Immature natural killer cell (primary cell): ENCODE measurements around the gene GGACT. TPM values are rescaled to one million over a fixed set of nuclear protein-coding genes. Genes with fewer than 3 reads are reported as not detected.

Experiments used
- DNase-seq, 3 donors: peaks; one replicate each; pipeline ENCODE4 v3.0.0; 2022; ENCODE audit warnings: mixed read lengths in 1 of 3
- H3K27ac Mint-ChIP-seq, 6 donors: one replicate each; pipeline ENCODE4 v1.8.0; 2020; ENCODE audit warnings: mixed read lengths in 6 of 6, mild to moderate bottlenecking in 5 of 6, inconsistent platforms in 4 of 6, moderate library complexity in 3 of 6
- H3K27me3 Mint-ChIP-seq, 3 donors: one replicate each; pipeline ENCODE4 v1.8.0; 2020 to 2021; ENCODE audit warnings: low read depth in 3 of 3, mild to moderate bottlenecking in 3 of 3, mixed read lengths in 3 of 3, moderate library complexity in 3 of 3, inconsistent platforms in 1 of 3
- H3K36me3 Mint-ChIP-seq, 3 donors: one replicate each; pipeline ENCODE4 v1.8.0; 2020; ENCODE audit warnings: mixed read lengths in 3 of 3, inconsistent platforms in 2 of 3, mild to moderate bottlenecking in 2 of 3
- H3K4me1 Mint-ChIP-seq, 2 donors: one replicate each; pipeline ENCODE4 v1.8.0; 2020; ENCODE audit warnings: inconsistent platforms in 2 of 2, mild to moderate bottlenecking in 2 of 2, mixed read lengths in 2 of 2, moderate library complexity in 1 of 2
- H3K4me3 Mint-ChIP-seq, 5 donors: one replicate each; pipeline ENCODE4 v1.8.0; 2020; ENCODE audit warnings: mild to moderate bottlenecking in 5 of 5, mixed read lengths in 5 of 5, inconsistent platforms in 3 of 5, moderate library complexity in 3 of 5
- H3K9me3 Mint-ChIP-seq, 6 donors: one replicate each; pipeline ENCODE4 v1.8.0; 2020; ENCODE audit warnings: mild to moderate bottlenecking in 6 of 6, mixed read lengths in 6 of 6, inconsistent platforms in 4 of 6, moderate library complexity in 3 of 6
- polyA plus RNA-seq, 3 donors: library from polyadenylated mRNA; unstranded; fragments of 300-500 nt; fragmentation: Illumina TruSeq; gene quantifications; one replicate each; pipeline ENCODE4 v1.2.3, GENCODE V29; 2021

Gene GGACT
- polyA plus RNA-seq, 3 donors from 2014 or later = 10.4 to 13.0 (median 11.8) TPM

- Mint-ChIP-seq H3K4me1 (peaks cover 63 to 69% of the 10 kb centered on the region in 2 donors), H3K27ac (peak overlapping the region; percentile 89 to 96 (median 92)), H3K27me3 (peaks cover 6 to 8% (median 7%) of the 10 kb centered on the region in 3 donors), H3K36me3 (peaks cover 0 to 9% (median 0%) of the 10 kb centered on the region in 3 donors), H3K9me3 (no peaks in the 10 kb centered on the region), H3K4me3 (peak overlapping the region; percentile 62 to 83 (median 78))
- DNase-seq = peak; percentile 77 to 78 (median 78)
Measured at GRCh38 chr13:100611678-100612492, 23.3 kb upstream of the GGACT start.

DNA sequence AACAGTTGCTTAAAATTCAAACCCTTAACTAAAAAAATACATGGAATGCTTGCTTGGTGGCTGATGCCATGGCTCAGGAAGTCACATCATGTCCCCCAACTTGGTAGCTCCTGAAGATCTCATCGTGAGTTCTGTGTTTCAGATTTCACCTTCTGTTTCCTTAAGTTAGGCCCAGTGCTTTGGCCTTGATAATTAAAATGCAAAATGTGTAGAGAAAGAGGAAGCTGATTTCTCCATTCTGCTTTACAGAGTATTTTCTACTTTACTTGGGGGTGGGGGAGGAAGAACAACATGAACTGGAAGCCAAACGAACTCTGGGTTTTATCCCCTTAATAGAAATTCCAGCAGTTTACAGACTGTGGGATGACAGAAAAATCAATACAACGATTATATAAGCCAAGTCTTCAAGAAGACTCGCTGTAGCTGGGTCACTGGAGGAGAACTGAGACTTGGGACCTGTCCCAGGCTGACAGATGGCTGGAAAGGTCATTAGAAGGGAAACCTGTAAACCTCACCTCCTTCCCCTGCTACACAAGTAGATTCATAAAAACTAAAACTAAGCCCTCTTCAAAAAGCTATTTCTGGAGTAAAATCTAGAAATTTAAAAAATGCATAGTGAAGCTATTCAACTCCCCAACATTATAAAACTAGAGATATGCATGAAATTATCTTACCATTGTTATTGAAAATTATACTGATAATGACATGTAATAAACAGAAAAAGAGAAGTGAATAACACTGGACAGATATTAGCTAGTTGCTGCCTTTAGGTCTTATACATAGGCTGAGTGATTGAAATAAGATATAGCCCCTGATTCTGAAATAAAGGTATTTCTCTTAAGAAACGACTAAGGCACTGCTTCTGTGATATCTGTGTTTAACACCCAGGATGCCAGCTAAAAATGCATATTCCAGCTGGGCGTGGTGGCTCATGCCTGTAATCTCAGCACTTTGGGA lies 22.1 kb upstream of the GGACT start:
- DNase-seq = no peak
- H3K4me1 Mint-ChIP-seq = peaks cover 60 to 62% of the 10 kb centered on the region in 2 donors
- H3K27me3 Mint-ChIP-seq = peaks cover 6 to 8% (median 7%) of the 10 kb centered on the region in 3 donors
- peaks cover 0 to 11% (median under 1%) of the 10 kb centered on the region in 3 donors for H3K36me3 Mint-ChIP-seq
- H3K27ac Mint-ChIP-seq = peak overlapping the region; percentile 55 to 95 (median 73)
- no peaks in the 10 kb centered on the region for H3K9me3 Mint-ChIP-seq
- H3K4me3 Mint-ChIP-seq = peak overlapping the region; percentile 18 to 64 (median 35)

GRCh38 chr13:100608906-100609305 lies 20.3 kb upstream of the GGACT start:
- Mint-ChIP-seq H3K4me1 (peaks cover 60 to 62% of the 10 kb centered on the region in 2 donors), H3K4me3 (peak overlapping the region; percentile 72 to 82 (median 78)), H3K36me3 (peaks cover 0 to 26% (median 17%) of the 10 kb centered on the region in 3 donors), H3K9me3 (no peaks in the 10 kb centered on the region), H3K27ac (peak overlapping the region; percentile 83 to 95 (median 92)), H3K27me3 (peaks cover 6 to 8% (median 7%) of the 10 kb centered on the region in 3 donors)
- DNase-seq = peak; percentile 42 to 52 (median 48)

DNA sequence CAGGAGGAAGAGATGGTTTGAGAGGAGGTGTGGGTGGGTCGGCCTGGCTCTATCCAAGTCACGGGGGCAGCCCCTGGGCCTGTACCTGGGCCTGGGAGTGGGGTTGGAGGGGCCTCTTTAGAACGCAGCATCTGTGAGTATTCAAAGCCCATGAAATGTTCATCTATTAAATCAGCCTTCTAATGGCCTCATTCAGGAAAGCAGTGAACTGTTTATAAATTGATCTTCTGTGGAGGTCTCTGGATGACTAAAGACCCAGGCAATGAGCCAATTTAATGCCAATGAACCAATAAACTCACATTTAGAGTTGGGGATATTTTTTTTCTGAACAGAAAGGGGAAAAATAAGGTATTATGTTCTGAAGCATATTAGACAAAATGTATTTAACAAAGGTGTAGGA lies 19.9 kb upstream of the GGACT start:
- H3K36me3 Mint-ChIP-seq = peaks cover 4 to 30% (median 22%) of the 10 kb centered on the region in 3 donors
- peak overlapping the region; percentile 83 to 95 (median 92) for H3K27ac Mint-ChIP-seq
- no peaks in the 10 kb centered on the region for H3K9me3 Mint-ChIP-seq
- DNase-seq = no peak
- peak overlapping the region; percentile 72 to 82 (median 78) for H3K4me3 Mint-ChIP-seq
- peaks cover 6 to 8% (median 7%) of the 10 kb centered on the region in 3 donors for H3K27me3 Mint-ChIP-seq
- peaks cover 60 to 62% of the 10 kb centered on the region in 2 donors for H3K4me1 Mint-ChIP-seq

- no peak for DNase-seq
- H3K4me3 Mint-ChIP-seq = no peak overlapping the region
Measured at GRCh38 chr13:100604918-100605710, 16.5 kb upstream of the GGACT start.

GRCh38 chr13:100602493-100603111 lies 14.0 kb upstream of the GGACT start:
- no peak for DNase-seq
- no peaks in the 10 kb centered on the region for H3K9me3 Mint-ChIP-seq
- H3K27me3 Mint-ChIP-seq = no peaks in the 10 kb centered on the region
- no peak overlapping the region for H3K4me3 Mint-ChIP-seq
- H3K27ac Mint-ChIP-seq = peak overlapping the region in 1 of 6 donors; percentile 67
- peaks cover 3 to 4% of the 10 kb centered on the region in 2 donors for H3K4me1 Mint-ChIP-seq
- H3K36me3 Mint-ChIP-seq = peaks cover 8 to 32% (median 31%) of the 10 kb centered on the region in 3 donors

More at GRCh38 chr13:100604918-100605710, 16.5 kb upstream of the GGACT start:
- Mint-ChIP-seq H3K27ac (no peak overlapping the region), H3K9me3 (no peaks in the 10 kb centered on the region), H3K36me3 (peaks cover 8 to 40% (median 31%) of the 10 kb centered on the region in 3 donors), H3K27me3 (no peaks in the 10 kb centered on the region), H3K4me1 (peaks cover 27 to 29% of the 10 kb centered on the region in 2 donors)

- Mint-ChIP-seq H3K4me1 (no peaks in the 10 kb centered on the region), H3K9me3 (no peaks in the 10 kb centered on the region), H3K27ac (no peak overlapping the region), H3K27me3 (peaks cover 0 to 3% (median 0%) of the 10 kb centered on the region in 3 donors), H3K4me3 (no peak overlapping the region), H3K36me3 (peaks cover 8 to 31% (median 31%) of the 10 kb centered on the region in 3 donors)
- no peak for DNase-seq
Measured at GRCh38 chr13:100601716-100602115, 13.1 kb upstream of the GGACT start.

DNA sequence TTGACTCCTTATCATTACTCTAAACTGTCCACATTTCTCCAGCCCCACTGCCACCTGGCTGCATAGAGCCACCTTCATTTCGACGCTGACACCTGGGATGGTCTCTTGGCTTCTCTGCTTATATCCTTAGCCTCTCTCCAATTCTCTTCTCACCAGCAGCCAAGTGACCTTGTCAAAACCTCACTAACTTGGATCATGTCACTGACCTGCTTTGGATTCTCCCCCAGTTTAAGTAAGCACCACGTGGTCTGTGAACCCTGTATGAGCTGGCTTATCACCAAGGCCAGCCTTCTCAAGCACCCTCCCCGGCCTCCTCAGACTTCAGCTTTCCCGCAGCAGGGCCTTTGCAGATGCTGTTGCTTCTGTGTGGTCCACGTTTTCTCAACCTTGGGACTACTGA lies 12.3 kb upstream of the GGACT start:
- Mint-ChIP-seq H3K27me3 (peaks cover 0 to 3% (median 0%) of the 10 kb centered on the region in 3 donors), H3K27ac (peak overlapping the region in 1 of 6 donors; percentile 23), H3K36me3 (peaks cover 8 to 31% (median 31%) of the 10 kb centered on the region in 3 donors), H3K4me3 (no peak overlapping the region), H3K4me1 (no peaks in the 10 kb centered on the region), H3K9me3 (no peaks in the 10 kb centered on the region)
- DNase-seq = no peak

GRCh38 chr13:100600461-100600860 lies 11.9 kb upstream of the GGACT start:
- Mint-ChIP-seq H3K27ac (peak overlapping the region in 1 of 6 donors; percentile 23), H3K9me3 (no peaks in the 10 kb centered on the region), H3K36me3 (peaks cover 8 to 28% (median 27%) of the 10 kb centered on the region in 3 donors), H3K4me1 (no peaks in the 10 kb centered on the region), H3K4me3 (no peak overlapping the region), H3K27me3 (peaks cover 0 to 3% (median 0%) of the 10 kb centered on the region in 3 donors)
- DNase-seq = no peak

DNA sequence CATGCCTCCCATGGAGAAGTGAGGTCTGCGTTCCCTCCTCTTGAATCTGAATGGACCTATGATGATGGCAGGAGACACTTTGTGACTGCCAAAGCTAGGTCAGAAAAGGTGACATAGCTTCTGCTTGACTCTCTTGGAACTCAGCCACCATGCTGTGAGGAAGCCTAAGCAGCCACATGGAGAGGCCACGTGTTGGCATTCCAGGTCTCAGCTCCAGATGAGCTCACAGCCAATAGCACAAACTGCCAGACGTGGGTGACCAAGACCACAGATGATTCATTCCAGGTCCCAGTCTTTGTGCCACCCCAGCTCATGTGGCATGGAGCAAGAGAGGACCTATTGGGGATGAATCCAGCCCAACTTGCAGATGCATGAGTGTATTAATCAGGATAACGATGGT lies 8.7 kb upstream of the GGACT start:
- H3K27me3 Mint-ChIP-seq = peaks cover 0 to 3% (median 2%) of the 10 kb centered on the region in 3 donors
- H3K27ac Mint-ChIP-seq = no peak overlapping the region
- DNase-seq = no peak
- no peak overlapping the region for H3K4me3 Mint-ChIP-seq
- no peaks in the 10 kb centered on the region for H3K4me1 Mint-ChIP-seq
- no peaks in the 10 kb centered on the region for H3K9me3 Mint-ChIP-seq
- no peaks in the 10 kb centered on the region for H3K36me3 Mint-ChIP-seq

- no peak overlapping the region for H3K4me3 Mint-ChIP-seq
- no peaks in the 10 kb centered on the region for H3K9me3 Mint-ChIP-seq
Measured at GRCh38 chr13:100596516-100596915, 7.9 kb upstream of the GGACT start.

DNA sequence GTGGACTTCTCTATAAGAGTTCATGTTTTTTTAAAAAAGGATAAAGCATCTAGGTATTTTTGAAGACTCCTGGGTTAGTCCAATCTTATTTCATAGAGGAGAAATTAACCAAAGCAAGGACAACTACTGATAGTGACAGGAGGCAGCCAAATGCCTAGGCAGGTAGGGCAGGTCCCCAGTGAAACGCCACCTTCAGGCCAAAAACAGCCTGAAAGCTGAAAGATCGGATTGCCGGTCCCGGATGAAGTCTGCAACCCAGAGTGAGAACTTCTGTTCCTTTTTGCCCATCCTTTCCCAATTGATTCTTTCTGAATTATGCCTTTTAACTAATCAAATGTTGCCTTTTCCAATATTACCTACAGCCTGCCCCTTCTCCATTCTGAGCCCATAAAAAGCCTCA lies 6.1 kb upstream of the GGACT start:
- Mint-ChIP-seq H3K27me3 (peaks cover 0 to 3% (median 2%) of the 10 kb centered on the region in 3 donors), H3K27ac (no peak overlapping the region), H3K4me1 (no peaks in the 10 kb centered on the region), H3K36me3 (no peaks in the 10 kb centered on the region), H3K4me3 (no peak overlapping the region), H3K9me3 (no peaks in the 10 kb centered on the region)
- DNase-seq = no peak

More at GRCh38 chr13:100596516-100596915, 7.9 kb upstream of the GGACT start:
- no peak for DNase-seq
- Mint-ChIP-seq H3K36me3 (no peaks in the 10 kb centered on the region), H3K4me1 (no peaks in the 10 kb centered on the region), H3K27me3 (peaks cover 0 to 3% (median 2%) of the 10 kb centered on the region in 3 donors), H3K27ac (peak overlapping the region in 1 of 6 donors; percentile 68)
